Lung (tissue), 16 donors: Measurements from ENCODE around the gene ATP10D. TPM values are rescaled to one million over a fixed set of nuclear protein-coding genes. Genes with fewer than 3 reads are reported as not detected.

Source experiments
- ATAC-seq: fragments of 200-7000 bp; cut with Tn5 transposase; one replicate; pipeline ENCODE4 v1.9.1; 2020; ENCODE audit warnings: moderate number of reproducible peaks; ENCODE audit not compliant: insufficient read depth, low FRiP score
- DNase-seq, 3 donors: peaks; one replicate each; pipeline ENCODE4 v3.0.0-alpha.2; 2013 to 2017
- H3K27ac ChIP-seq, 2 donors: one replicate each; pipeline ENCODE4 v1.5.1; 2013; ENCODE audit warnings: mild to moderate bottlenecking in 2 of 2, moderate library complexity in 2 of 2, control low read depth in 1 of 2, inconsistent platforms in 1 of 2, low read depth in 1 of 2, low read length in 1 of 2
- H3K27me3 ChIP-seq, 3 donors: one replicate each; pipeline ENCODE4 v1.5.1; 2013; ENCODE audit warnings: low read length in 2 of 3; ENCODE audit not compliant: control insufficient read depth in 3 of 3, insufficient read depth in 3 of 3
- H3K36me3 ChIP-seq, 4 donors: one replicate each; pipeline ENCODE4 v1.5.1; 2013; ENCODE audit warnings: low read length in 4 of 4, mild to moderate bottlenecking in 1 of 4, moderate library complexity in 1 of 4; ENCODE audit not compliant: control insufficient read depth in 4 of 4, insufficient read depth in 4 of 4
- H3K4me1 ChIP-seq, 5 donors: one replicate each; pipeline ENCODE4 v1.5.1; 2013; ENCODE audit warnings: low read length in 5 of 5, mild to moderate bottlenecking in 2 of 5, moderate library complexity in 1 of 5; ENCODE audit not compliant: control insufficient read depth in 5 of 5, insufficient read depth in 5 of 5
- H3K4me3 ChIP-seq: one replicate; pipeline ENCODE4 v1.5.1; 2013; ENCODE audit warnings: mild to moderate bottlenecking, control low read depth, moderate library complexity
- H3K9ac ChIP-seq, 2 donors: one replicate each; pipeline ENCODE4 v1.5.1; 2013; ENCODE audit warnings: low read length in 2 of 2, control low read depth in 1 of 2; ENCODE audit not compliant: insufficient read depth in 1 of 2
- H3K9me3 ChIP-seq, 4 donors: one replicate each; pipeline ENCODE4 v1.5.1; 2013; ENCODE audit warnings: low read length in 3 of 4, mild to moderate bottlenecking in 1 of 4, moderate library complexity in 1 of 4; ENCODE audit not compliant: control insufficient read depth in 4 of 4, insufficient read depth in 3 of 4
- CTCF ChIP-seq: IDR thresholded peaks from 2 replicates; pipeline ENCODE4 v1.5.1; 2012; ENCODE audit warnings: mild to moderate bottlenecking; ENCODE audit errors: control extremely low read depth, extremely low read depth
- WGBS, 2 donors: extraction: QIAGEN DNeasy Blood & Tissue Kit; methylation state at CpG; one replicate each; pipeline ENCODE4 v1.1.7; 2013; 5-methylcytosine and 5-hydroxymethylcytosine counted together
- long read RNA-seq, 5 donors: transcript quantifications; one replicate each; lab custom pipeline, GENCODE V29; 2026
- polyA plus RNA-seq, 2 donors: library from polyadenylated mRNA; stranded (reverse); fragments of 200-250 nt; gene quantifications; one replicate each; pipeline ENCODE4 v1.2.1, GENCODE V29; 2013
- total RNA-seq, 2 donors: library from RNA; depleted of rRNA in 1 of 2; stranded (reverse); fragments of >200 nt in 1 of 2; gene quantifications; one replicate each; pipeline ENCODE4 v1.2.1, GENCODE V29; 2014 to 2021
- donor health status: control.
- donor health status: control.
- donor health status: Bipolar disorder and iron deficiency.
- donor health status: healthy.
- donor health status: DM: yes; HTN: yes; CAD: no.

The ATP10D gene
- total RNA-seq (10 to 100 TPM; 21.7 to 34.9 TPM), polyA plus RNA-seq (1 to 10 TPM; 3.1 to 8.2 TPM)
- long read RNA-seq, donor 1, result 0 reads
- long read RNA-seq, donor 2, result 0 reads
- long read RNA-seq, donor 3, full-length matches to known transcripts, result 1 of 1 reads
- long read RNA-seq, donor 3, partial matches to known transcripts, result 0 of 1 reads
- long read RNA-seq, donor 3, other reads (novel, unspliced or antisense), result 0 of 1 reads
- long read RNA-seq, donor 4, result 0 reads
- long read RNA-seq, donor 5, partial matches to known transcripts, result 0 of 1 reads
- long read RNA-seq, donor 5, other reads (novel, unspliced or antisense), result 0 of 1 reads

- H3K36me3 ChIP-seq, result no peaks in the 10 kb centered on the region
- peak within 1 kb of the TSS; percentile 91 to 99 for H3K27ac ChIP-seq
- peaks cover 0 to 11% (median 0%) of the 10 kb centered on the region in 5 donors for H3K4me1 ChIP-seq
- TF ChIP-seq CTCF, result no peak
- H3K9ac ChIP-seq, result peak within 1 kb of the TSS; percentile 70 to 100
- ATAC-seq, result peak; percentile 99
- DNase-seq, result peak; percentile 96 to 98 (median 97)
- peak within 1 kb of the TSS; percentile 78 for H3K4me3 ChIP-seq
- 1% methylated on average over 34 of the region's 34 CpGs for WGBS, 2 donors
- H3K9me3 ChIP-seq, result no peaks in the 10 kb centered on the region
- H3K27me3 ChIP-seq, result no peaks in the 10 kb centered on the region
Observed at GRCh38 chr4:47485047-47485692, at the start of gene ATP10D. Gene ATP10D (plus strand): TSS chr4:47485275. CDS start chr4:47512541, 27,266 bp downstream.

GRCh38 chr4:47442980-47443379 lies 42.1 kb upstream of the ATP10D start:
- DNase-seq, result no peak
- no peak overlapping the region for H3K4me3 ChIP-seq
- ATAC-seq, result no peak
- H3K9ac ChIP-seq, result no peak overlapping the region
- H3K36me3 ChIP-seq, result no peaks in the 10 kb centered on the region
- H3K27me3 ChIP-seq, result no peaks in the 10 kb centered on the region
- no peak overlapping the region for H3K27ac ChIP-seq
- H3K4me1 ChIP-seq, result no peaks in the 10 kb centered on the region
- 29 to 64% methylated on average over 5 of the region's 5 CpGs for WGBS, 2 donors
- TF ChIP-seq CTCF, result no peak
- no peaks in the 10 kb centered on the region for H3K9me3 ChIP-seq

GRCh38 chr4:47444031-47444430 lies 41.0 kb upstream of the ATP10D start:
- 89 to 94% methylated on average over 2 of the region's 2 CpGs for WGBS, 2 donors
- ATAC-seq, result no peak
- Histone ChIP-seq H3K4me1 (no peaks in the 10 kb centered on the region), H3K4me3 (no peak overlapping the region), H3K27ac (no peak overlapping the region), H3K36me3 (no peaks in the 10 kb centered on the region), H3K9ac (no peak overlapping the region), H3K9me3 (no peaks in the 10 kb centered on the region), H3K27me3 (no peaks in the 10 kb centered on the region)
- TF ChIP-seq CTCF, result no peak
- DNase-seq, result no peak
